Caco-2 (cell line): ENCODE results near the gene SHISA8. TPM values are rescaled to one million over a fixed set of nuclear protein-coding genes. Genes with fewer than 3 reads are reported as not detected.

Source experiments
- BruUV-seq: library from RNA; stranded (reverse); fragments of 400-500 nt; replicated peaks from 2 replicates; lab custom pipeline; 2021; lab: Mats Ljungman, UMichigan
- CTCF ChIA-PET: fragments of 300-600 bp; sonication (Branson Sonifier 250); formaldehyde crosslinking; loops from one replicate; lab custom pipeline; 2022; ENCODE audit warnings: antibody characterized with exemption; lab: Charles Lee
- POLR2A ChIA-PET: fragments of 300-600 bp; sonication (Branson Sonifier 250); formaldehyde crosslinking; loops from one replicate; lab custom pipeline; 2022; ENCODE audit warnings: antibody characterized with exemption; lab: Charles Lee
- DNase-seq, 2 experiments: peaks; one replicate each; pipeline versions ENCODE4 v3.0.0 to v3.0.0-alpha.2; 2020 to 2022
- H3K27me3 ChIP-seq: replicated peaks from 2 replicates; pipeline ENCODE4 v1.6.0; 2011; ENCODE audit warnings: low read length; ENCODE audit not compliant: control insufficient read depth, insufficient read depth
- H3K36me3 ChIP-seq: 2 replicates; pipeline ENCODE4 v1.5.1; 2011; ENCODE audit warnings: low read length; ENCODE audit not compliant: control insufficient read depth, insufficient read depth
- H3K4me1 ChIP-seq: fragments of 250-450 bp; sonication (Bioruptor Pico); 2 replicates; pipeline ENCODE4 v1.5.1; 2020; ENCODE audit warnings: mild to moderate bottlenecking
- H3K4me3 ChIP-seq: 2 replicates; pipeline ENCODE4 v1.5.1; 2011; ENCODE audit warnings: low read depth, mild to moderate bottlenecking, control low read depth, low read length
- H3K9me3 ChIP-seq: fragments of 250-450 bp; sonication (Bioruptor Pico); 2 replicates; pipeline ENCODE4 v1.5.1; 2020; ENCODE audit warnings: mild to moderate bottlenecking, moderate library complexity
- H3K27ac Mint-ChIP-seq: one replicate; pipeline ENCODE4 v1.8.0; 2022; ENCODE audit warnings: mixed read lengths; ENCODE audit not compliant: unreplicated experiment
- H3K27me3 Mint-ChIP-seq: one replicate; pipeline ENCODE4 v1.8.0; 2022; ENCODE audit warnings: mixed read lengths; ENCODE audit not compliant: insufficient read depth, unreplicated experiment
- H3K36me3 Mint-ChIP-seq: one replicate; pipeline ENCODE4 v1.8.0; 2022; ENCODE audit warnings: mild to moderate bottlenecking, mixed read lengths; ENCODE audit not compliant: insufficient read depth, unreplicated experiment
- H3K4me1 Mint-ChIP-seq: one replicate; pipeline ENCODE4 v1.8.0; 2022; ENCODE audit warnings: low read depth, mixed read lengths; ENCODE audit not compliant: unreplicated experiment
- H3K4me3 Mint-ChIP-seq: one replicate; pipeline ENCODE4 v1.8.0; 2022; ENCODE audit warnings: mild to moderate bottlenecking, moderate library complexity, mixed read lengths; ENCODE audit not compliant: unreplicated experiment
- H3K9me3 Mint-ChIP-seq: one replicate; pipeline ENCODE4 v1.8.0; 2022; ENCODE audit warnings: mixed read lengths; ENCODE audit not compliant: unreplicated experiment
- intact Hi-C: fragments of 100-400 bp; cut with micrococcal nuclease; formaldehyde crosslinking; loops from one replicate; pipeline ENCODE4 v1.10.0; 2022; ENCODE audit not compliant: unreplicated experiment
- total RNA-seq: library from RNA; stranded (reverse); gene quantifications from 2 replicates; pipeline ENCODE4 v1.2.3, GENCODE V29; 2022
- TF ChIP-seq, protein P1 (sequence below), 2 experiments: fragments of 200-600 bp in 1 of 2; IDR thresholded peaks; 1 replicate in 1 of 2; 2 replicates in 1 of 2; pipeline versions ENCODE4 v1.5.1 to v1.8.0; 2011 to 2022; ENCODE audit warnings: antibody characterized with exemption in 1 of 2, control low read depth in 1 of 2, inconsistent platforms in 1 of 2, low read depth in 1 of 2, low read length in 1 of 2, mild to moderate bottlenecking in 1 of 2, moderate library complexity in 1 of 2; ENCODE audit not compliant: insufficient read depth in 1 of 2, severe bottlenecking in 1 of 2, unreplicated experiment in 1 of 2

Gene SHISA8
- total RNA-seq, 1 experiment from 2014 or later: 1.4 TPM

- Histone ChIP-seq H3K4me3 (no peak overlapping the region), H3K4me1 (no peaks in the 10 kb centered on the region), H3K36me3 (no peaks in the 10 kb centered on the region), H3K27me3 (no peaks in the 10 kb centered on the region), H3K9me3 (no peaks in the 10 kb centered on the region)
- no peaks in the 10 kb centered on the region for H3K9me3 Mint-ChIP-seq
- H3K4me3 Mint-ChIP-seq: no peak overlapping the region
- intact Hi-C loops: no loop called here
- H3K36me3 Mint-ChIP-seq: no peaks in the 10 kb centered on the region
- ChIA-PET CTCF (no interaction called here), POLR2A (no interaction called here)
- H3K27ac Mint-ChIP-seq: no peak overlapping the region
- BruUV-seq: no TSS peak
- no peak for DNase-seq
- H3K4me1 Mint-ChIP-seq: no peaks in the 10 kb centered on the region
- TF ChIP-seq, protein P1, sequence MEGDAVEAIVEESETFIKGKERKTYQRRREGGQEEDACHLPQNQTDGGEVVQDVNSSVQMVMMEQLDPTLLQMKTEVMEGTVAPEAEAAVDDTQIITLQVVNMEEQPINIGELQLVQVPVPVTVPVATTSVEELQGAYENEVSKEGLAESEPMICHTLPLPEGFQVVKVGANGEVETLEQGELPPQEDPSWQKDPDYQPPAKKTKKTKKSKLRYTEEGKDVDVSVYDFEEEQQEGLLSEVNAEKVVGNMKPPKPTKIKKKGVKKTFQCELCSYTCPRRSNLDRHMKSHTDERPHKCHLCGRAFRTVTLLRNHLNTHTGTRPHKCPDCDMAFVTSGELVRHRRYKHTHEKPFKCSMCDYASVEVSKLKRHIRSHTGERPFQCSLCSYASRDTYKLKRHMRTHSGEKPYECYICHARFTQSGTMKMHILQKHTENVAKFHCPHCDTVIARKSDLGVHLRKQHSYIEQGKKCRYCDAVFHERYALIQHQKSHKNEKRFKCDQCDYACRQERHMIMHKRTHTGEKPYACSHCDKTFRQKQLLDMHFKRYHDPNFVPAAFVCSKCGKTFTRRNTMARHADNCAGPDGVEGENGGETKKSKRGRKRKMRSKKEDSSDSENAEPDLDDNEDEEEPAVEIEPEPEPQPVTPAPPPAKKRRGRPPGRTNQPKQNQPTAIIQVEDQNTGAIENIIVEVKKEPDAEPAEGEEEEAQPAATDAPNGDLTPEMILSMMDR (IDR thresholded peaks at IDR 0.05; ENCODE audit: insufficient read depth in 1 of 2, low read depth in 1 of 2, low read length in 1 of 2, severe bottlenecking in 1 of 2, unreplicated experiment in 1 of 2): no peak
- no peaks in the 10 kb centered on the region for H3K27me3 Mint-ChIP-seq
Measured at GRCh38 chr22:41957941-41958556, 43.2 kb upstream of the SHISA8 start.

- no peaks in the 10 kb centered on the region for H3K9me3 Mint-ChIP-seq
- Histone ChIP-seq H3K4me1 (peaks cover 6% of the 10 kb centered on the region), H3K4me3 (no peak overlapping the region), H3K36me3 (no peaks in the 10 kb centered on the region), H3K27me3 (no peaks in the 10 kb centered on the region), H3K9me3 (no peaks in the 10 kb centered on the region)
- H3K27me3 Mint-ChIP-seq: no peaks in the 10 kb centered on the region
- CTCF ChIA-PET: no interaction called here
- H3K4me1 Mint-ChIP-seq: peaks cover 6% of the 10 kb centered on the region
- DNase-seq: no peak
- no TSS peak for BruUV-seq
- no peak overlapping the region for H3K4me3 Mint-ChIP-seq
- TF ChIP-seq, protein P1 (IDR thresholded peaks at IDR 0.05; ENCODE audit: insufficient read depth in 1 of 2, low read depth in 1 of 2, low read length in 1 of 2, severe bottlenecking in 1 of 2, unreplicated experiment in 1 of 2): no peak
- POLR2A ChIA-PET: no interaction called here
- H3K27ac Mint-ChIP-seq: no peak overlapping the region
- intact Hi-C loops: no loop called here
- no peaks in the 10 kb centered on the region for H3K36me3 Mint-ChIP-seq
Measured at GRCh38 chr22:41952713-41953112, 37.8 kb upstream of the SHISA8 start.

- H3K27ac Mint-ChIP-seq: no peak within 1 kb of the TSS
- BruUV-seq: no TSS peak
- Histone ChIP-seq H3K27me3 (no peaks in the 10 kb centered on the region), H3K9me3 (no peaks in the 10 kb centered on the region), H3K36me3 (no peaks in the 10 kb centered on the region), H3K4me3 (no peak within 1 kb of the TSS), H3K4me1 (peaks cover 11% of the 10 kb centered on the region)
- H3K9me3 Mint-ChIP-seq: no peaks in the 10 kb centered on the region
- peaks cover 6% of the 10 kb centered on the region for H3K4me1 Mint-ChIP-seq
- no peak for DNase-seq
- no peaks in the 10 kb centered on the region for H3K27me3 Mint-ChIP-seq
- H3K36me3 Mint-ChIP-seq: peaks cover under 1% of the 10 kb centered on the region
- intact Hi-C loops: no loop called here
- no peak within 1 kb of the TSS for H3K4me3 Mint-ChIP-seq
- CTCF ChIA-PET: no interaction called here
- TF ChIP-seq, protein P1 (IDR thresholded peaks at IDR 0.05; ENCODE audit: insufficient read depth in 1 of 2, low read depth in 1 of 2, low read length in 1 of 2, severe bottlenecking in 1 of 2, unreplicated experiment in 1 of 2): no peak
- POLR2A ChIA-PET: no interaction called here
Measured at GRCh38 chr22:41951898-41952474, 37.1 kb upstream of the SHISA8 start, which contains the start of gene SMIM45. Gene SMIM45, plus strand, starts transcription at chr22:41952150.
